ENCODE measurements around the gene NECTIN2. TPM values are rescaled to one million over a fixed set of nuclear protein-coding genes. Genes with fewer than 3 reads are reported as not detected.

Gene NECTIN2
- total and polyA plus RNA-seq, 4 donors: 49.4 to 77.5 (median 55.5) TPM

GRCh38 chr19:44891016-44891882 is 45.2 kb downstream of the NECTIN2 start, which contains the start of gene TOMM40:
Gene TOMM40, plus strand, starts transcription at chr19:44891254. Its CDS starts 162 bp downstream, at chr19:44891416.
- peak within 1 kb of the TSS; percentile 68 to 98 (median 84) for H3K4me3 ChIP-seq (ENCODE audit: low read depth in 1 of 3, low read length in 3 of 3)
- no peaks in the 10 kb centered on the region for H3K27me3 ChIP-seq (ENCODE audit: control insufficient read depth in 4 of 4, insufficient read depth in 4 of 4, low read length in 3 of 4)
- DNase-seq (ENCODE audit: low spot score): peak; percentile 100
- H3K36me3 ChIP-seq (ENCODE audit: control insufficient read depth in 4 of 4, insufficient read depth in 3 of 4, low read depth in 1 of 4, low read length in 3 of 4): peaks cover 10 to 51% (median 20%) of the 10 kb centered on the region in 4 donors
- peak within 1 kb of the TSS; percentile 73 to 89 for H3K9ac ChIP-seq (ENCODE audit: low read depth in 1 of 2, low read length in 2 of 2)
- H3K27ac ChIP-seq (ENCODE audit: low read depth in 1 of 2, low read length in 2 of 2): peak within 1 kb of the TSS; percentile 65 to 93
- TF ChIP-seq SP1 (IDR thresholded peaks at IDR 0.05): peak; percentile 91
- no peak for TF ChIP-seq ATF3 (IDR thresholded peaks at IDR 0.05)
- TF ChIP-seq NR2F2 (IDR thresholded peaks at IDR 0.05): peak; percentile 89
- no peak for TF ChIP-seq TAF1 (conservative IDR thresholded peaks at IDR 0.05)
- TF ChIP-seq GABPA (IDR thresholded peaks at IDR 0.05 in 1 of 2, conservative IDR thresholded peaks at IDR 0.05 in 1 of 2): no peak
- no peak for TF ChIP-seq REST (IDR thresholded peaks at IDR 0.05)
- no peak for TF ChIP-seq CTCF (IDR thresholded peaks at IDR 0.05; ENCODE audit: low read depth, low read length, missing input control)
- TF ChIP-seq HNF4A (conservative IDR thresholded peaks at IDR 0.05): no peak
- TF ChIP-seq RAD21 (IDR thresholded peaks at IDR 0.05): peak in 1 of 2 donors; percentile 18
- H3K9me3 ChIP-seq (ENCODE audit: control insufficient read depth in 4 of 4, low read length in 3 of 4): no peaks in the 10 kb centered on the region
- under 1% methylated on average over 81 of the region's 81 CpGs for WGBS
- H3K4me1 ChIP-seq (ENCODE audit: control insufficient read depth in 4 of 4, insufficient read depth in 4 of 4, low read length in 3 of 4): peaks cover 11 to 29% (median 25%) of the 10 kb centered on the region in 4 donors

GRCh38 chr19:44892932-44893331 is 46.8 kb downstream of the NECTIN2 start:
- no peak overlapping the region for H3K9ac ChIP-seq (ENCODE audit: low read depth in 1 of 2, low read length in 2 of 2)

More at GRCh38 chr19:44892932-44893331, 46.8 kb downstream of the NECTIN2 start:
- no peak overlapping the region for H3K27ac ChIP-seq (ENCODE audit: low read depth in 1 of 2, low read length in 2 of 2)
- TF ChIP-seq MAX (IDR thresholded peaks at IDR 0.05) (no peak), ZBTB33 (IDR thresholded peaks at IDR 0.05) (no peak), RAD21 (IDR thresholded peaks at IDR 0.05) (no peak), GABPA (IDR thresholded peaks at IDR 0.05 in 1 of 2, conservative IDR thresholded peaks at IDR 0.05 in 1 of 2) (no peak), CTCF (IDR thresholded peaks at IDR 0.05; ENCODE audit: low read depth, low read length, missing input control) (no peak), HNF4G (IDR thresholded peaks at IDR 0.05) (no peak), ATF3 (IDR thresholded peaks at IDR 0.05) (no peak), NR2F2 (IDR thresholded peaks at IDR 0.05) (no peak), FOXA1 (IDR thresholded peaks at IDR 0.05) (no peak), JUND (IDR thresholded peaks at IDR 0.05) (no peak), HNF4A (conservative IDR thresholded peaks at IDR 0.05) (no peak), TAF1 (conservative IDR thresholded peaks at IDR 0.05) (no peak), FOXA2 (IDR thresholded peaks at IDR 0.05) (no peak), EGR1 (IDR thresholded peaks at IDR 0.05; ENCODE audit: low read depth in 2 of 2) (no peak), YY1 (IDR thresholded peaks at IDR 0.05) (no peak), RXRA (IDR thresholded peaks at IDR 0.05) (no peak), SP1 (IDR thresholded peaks at IDR 0.05) (no peak)
- H3K36me3 ChIP-seq (ENCODE audit: control insufficient read depth in 4 of 4, insufficient read depth in 3 of 4, low read depth in 1 of 4, low read length in 3 of 4): peaks cover 7 to 50% (median 25%) of the 10 kb centered on the region in 4 donors
- no peak for DNase-seq (ENCODE audit: low spot score)
- H3K9me3 ChIP-seq (ENCODE audit: control insufficient read depth in 4 of 4, low read length in 3 of 4): no peaks in the 10 kb centered on the region
- WGBS: 89% methylated on average over 7 of the region's 7 CpGs
- H3K27me3 ChIP-seq (ENCODE audit: control insufficient read depth in 4 of 4, insufficient read depth in 4 of 4, low read length in 3 of 4): no peaks in the 10 kb centered on the region
- peaks cover 11 to 29% (median 25%) of the 10 kb centered on the region in 4 donors for H3K4me1 ChIP-seq (ENCODE audit: control insufficient read depth in 4 of 4, insufficient read depth in 4 of 4, low read length in 3 of 4)
- no peak overlapping the region for H3K4me3 ChIP-seq (ENCODE audit: low read depth in 1 of 3, low read length in 3 of 3)

Data from liver (tissue), 9 donors.